NCI-H2227 (cell line): ENCODE results near the gene FBXO8.

Experiments
- DNase-seq: peaks from one replicate; lab custom pipeline; 2025; ENCODE audit not compliant: unreplicated experiment; lab: John Stamatoyannopoulos, UW

The FBXO8 gene

DNA sequence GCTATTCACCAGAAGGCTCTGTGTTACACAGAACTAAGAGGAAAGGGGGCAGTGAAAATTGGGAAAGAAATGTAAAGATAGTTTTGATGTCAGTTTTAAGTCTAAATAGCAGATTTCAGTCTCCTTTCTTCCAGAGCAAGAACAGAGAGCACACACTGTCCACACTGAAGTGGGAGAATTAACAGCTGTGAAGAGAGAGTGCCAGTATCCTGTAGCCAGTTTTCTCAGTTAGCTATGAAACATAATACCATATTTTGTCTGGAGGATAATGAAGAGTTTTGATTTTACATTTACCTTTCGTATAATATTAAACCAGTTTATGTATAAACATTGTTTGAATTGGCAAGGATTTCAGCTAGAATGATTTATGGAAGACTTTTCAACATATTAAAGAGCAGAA lies 35.1 kb downstream of the FBXO8 start:
- DNase-seq, result no peak

DNA sequence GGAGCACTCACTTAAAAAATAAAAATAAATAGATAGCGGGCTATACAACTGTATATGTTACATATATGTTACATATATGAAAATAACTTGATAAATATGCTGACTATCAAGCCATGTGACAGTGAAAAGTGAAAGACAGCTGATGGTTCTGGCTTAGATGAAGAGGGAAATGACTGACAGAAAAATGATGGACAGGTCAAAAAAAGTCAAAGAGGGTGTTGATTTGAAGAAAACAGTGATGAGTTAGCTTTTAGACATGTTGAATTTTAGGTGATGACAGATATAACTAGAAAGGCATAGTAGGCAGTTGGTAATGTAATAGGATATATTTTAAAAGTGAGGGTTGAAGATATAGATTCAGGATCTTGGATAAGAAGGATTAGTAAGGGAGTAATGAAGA lies 37.8 kb downstream of the FBXO8 start:
- DNase-seq, result no peak

GRCh38 chr4:174244441-174244840 lies 39.0 kb downstream of the FBXO8 start:
- DNase-seq, result no peak

GRCh38 chr4:174241162-174241561 lies 42.3 kb downstream of the FBXO8 start:
- no peak for DNase-seq

DNA sequence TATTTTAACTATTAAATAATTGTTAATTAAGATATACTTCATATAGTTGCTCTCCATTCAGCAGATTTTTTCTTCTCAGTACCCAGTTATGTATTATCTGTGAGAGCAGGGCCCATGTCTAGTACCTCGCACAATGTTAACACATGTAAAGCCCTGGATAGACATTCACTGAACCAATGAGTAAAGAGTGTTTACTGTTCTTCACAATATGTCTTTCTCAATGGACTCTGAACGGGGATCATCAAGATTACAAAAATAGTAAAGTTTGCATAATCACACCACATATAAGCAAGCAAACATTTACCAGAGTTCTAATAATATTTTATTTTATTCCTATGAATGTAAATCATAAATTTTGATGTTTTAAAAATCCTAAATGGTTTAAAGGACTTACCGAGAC lies 47.1 kb downstream of the FBXO8 start:
- no peak for DNase-seq

DNA sequence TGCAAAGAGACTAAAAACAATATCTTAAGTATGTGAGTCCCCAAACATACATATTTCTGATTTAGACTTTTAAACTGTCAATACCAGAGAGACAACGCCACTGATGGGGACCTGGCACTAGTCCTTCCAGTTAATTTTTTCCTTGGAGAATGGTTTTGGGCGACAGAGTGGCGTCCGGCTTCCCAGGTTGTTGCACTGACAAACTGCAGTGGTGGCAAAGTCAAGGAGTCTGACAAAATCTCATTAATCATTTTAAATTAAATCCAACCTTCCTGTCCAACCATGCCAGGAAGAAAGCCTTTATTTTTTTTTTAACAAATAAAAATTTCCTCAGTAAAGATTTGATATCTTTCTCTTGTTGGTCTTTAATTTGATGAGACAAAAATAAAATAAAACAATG lies 52.8 kb downstream of the FBXO8 start:
- DNase-seq, result no peak

GRCh38 chr4:174230148-174230547 lies 53.3 kb downstream of the FBXO8 start:
- no peak for DNase-seq

DNA sequence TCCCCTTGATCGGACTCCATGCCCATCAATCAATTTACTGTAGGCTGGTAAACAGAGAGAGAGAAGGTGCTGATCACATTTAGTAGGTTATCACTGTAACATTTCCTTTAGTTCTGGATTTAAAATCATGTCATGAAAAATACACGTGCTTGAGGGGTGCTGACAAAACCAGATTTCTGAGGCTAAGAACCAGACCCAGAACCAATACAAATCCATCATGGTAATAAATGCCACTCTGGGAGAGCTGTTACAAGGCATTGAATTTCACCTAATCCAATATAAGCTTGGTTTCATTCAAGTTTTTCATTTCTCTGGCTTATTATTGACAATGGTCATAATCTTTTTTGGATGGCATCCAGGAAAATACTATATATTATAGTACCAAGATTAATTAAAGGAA lies 54.5 kb downstream of the FBXO8 start:
- no peak for DNase-seq

GRCh38 chr4:174225349-174226049 lies 58.0 kb downstream of the FBXO8 start:
- no peak for DNase-seq

GRCh38 chr4:174224550-174224949 lies 58.9 kb downstream of the FBXO8 start:
- no peak for DNase-seq

- peak; percentile 20 for DNase-seq
Observed at GRCh38 chr4:174222266-174222872, 61.1 kb downstream of the FBXO8 start.

- DNase-seq, result no peak
Observed at GRCh38 chr4:174218127-174218790, 65.2 kb downstream of the FBXO8 start.

DNA sequence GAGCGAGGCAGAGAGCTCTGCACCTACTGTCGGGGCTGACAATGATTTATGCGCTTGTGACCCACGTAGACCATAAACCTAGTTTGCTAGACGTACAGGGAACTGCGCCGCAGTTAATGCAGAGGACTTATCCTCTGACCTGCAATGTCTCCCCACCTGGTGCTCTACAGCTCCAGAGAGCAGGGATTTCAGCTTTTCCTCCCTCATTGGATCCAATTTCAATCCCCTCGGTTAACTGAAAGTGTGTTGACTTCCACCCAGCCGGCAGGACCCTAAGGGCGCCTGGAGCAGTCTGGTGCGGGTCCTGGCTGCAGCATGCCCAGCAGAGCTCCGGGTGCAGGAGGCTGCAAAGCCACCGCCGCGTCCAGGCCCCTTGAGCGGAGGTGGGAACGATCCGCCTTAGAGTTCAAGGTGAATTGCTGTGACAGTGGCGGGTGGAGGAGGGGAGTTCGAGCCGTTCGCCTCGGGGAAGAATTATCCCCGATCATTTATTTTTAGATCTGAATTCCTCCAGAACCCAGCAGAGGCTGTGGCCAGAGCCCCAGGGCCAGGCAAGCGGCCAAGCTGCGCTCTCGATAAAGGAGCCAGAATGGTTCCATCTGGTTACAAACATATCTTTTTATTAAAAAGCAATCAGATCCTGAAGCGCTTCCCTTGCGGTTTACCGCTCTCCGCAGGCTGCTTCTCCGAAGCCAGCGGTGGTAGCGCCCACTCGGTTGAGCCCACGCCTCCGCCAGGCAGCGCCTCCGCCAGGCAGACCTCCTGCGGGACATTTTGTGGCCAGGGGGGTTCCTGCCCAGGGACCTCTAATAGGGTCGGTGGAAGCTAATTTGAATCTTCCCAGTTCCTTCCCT lies 66.0 kb downstream of the FBXO8 start:
- peak; percentile 21 for DNase-seq

DNA sequence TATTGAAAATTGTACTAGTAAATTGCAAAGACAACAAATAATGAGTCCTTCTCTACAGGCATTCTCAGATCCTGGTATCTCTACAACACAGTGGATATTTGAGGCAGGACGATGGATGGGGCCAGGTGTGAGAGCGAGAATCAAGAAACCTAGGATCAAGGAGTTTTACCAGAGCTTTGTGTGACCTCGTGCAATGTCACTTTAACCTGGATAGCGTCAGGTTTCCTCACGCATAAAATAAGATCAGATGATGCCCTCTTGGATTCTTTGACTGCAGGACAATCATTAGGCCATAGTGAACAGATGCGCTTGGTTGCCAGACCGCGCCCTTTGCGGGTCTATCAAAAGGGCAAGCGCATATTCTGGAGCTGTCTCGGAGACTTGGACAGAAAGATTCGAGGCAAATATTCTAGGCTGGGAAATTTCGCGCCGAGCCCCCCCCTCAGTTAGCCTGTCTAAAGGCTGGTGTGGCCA lies 66.6 kb downstream of the FBXO8 start:
- DNase-seq, result no peak

DNA sequence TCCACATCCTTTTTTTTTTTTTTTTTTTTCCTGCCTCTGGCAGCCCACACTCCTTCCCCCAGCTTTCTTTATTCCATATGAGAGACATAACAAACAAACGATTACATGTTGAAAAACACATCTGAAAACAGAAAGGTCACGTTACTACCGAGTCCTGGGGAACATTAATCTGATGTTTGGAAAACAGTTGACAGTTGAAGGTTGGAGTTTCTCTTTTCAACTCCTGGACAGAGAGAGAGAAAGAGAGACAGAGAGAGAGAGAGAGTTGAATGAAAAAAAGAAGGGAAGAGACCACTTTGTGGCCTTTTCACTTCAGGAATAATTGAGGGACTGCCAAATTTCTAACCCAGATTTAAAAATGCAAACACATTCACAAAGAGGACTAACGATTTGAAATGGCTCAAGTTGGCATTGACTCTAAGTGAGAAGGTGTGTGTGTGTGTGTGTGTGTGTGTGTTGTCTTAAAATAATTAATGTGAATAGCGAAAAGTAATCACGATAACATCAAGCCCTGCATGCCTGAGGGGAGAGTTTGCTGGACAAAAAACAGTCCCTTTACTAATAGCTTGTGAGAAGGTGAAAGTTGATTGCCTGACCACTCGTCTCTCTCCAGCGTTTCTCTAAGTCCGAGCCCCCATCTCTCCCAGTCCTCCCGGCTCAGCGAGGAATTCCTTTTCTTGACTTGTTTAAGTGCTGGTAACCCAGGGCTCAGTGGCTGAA lies 67.3 kb downstream of the FBXO8 start:
- DNase-seq, result no peak

GRCh38 chr4:174215057-174215456 lies 68.4 kb downstream of the FBXO8 start:
- no peak for DNase-seq

DNA sequence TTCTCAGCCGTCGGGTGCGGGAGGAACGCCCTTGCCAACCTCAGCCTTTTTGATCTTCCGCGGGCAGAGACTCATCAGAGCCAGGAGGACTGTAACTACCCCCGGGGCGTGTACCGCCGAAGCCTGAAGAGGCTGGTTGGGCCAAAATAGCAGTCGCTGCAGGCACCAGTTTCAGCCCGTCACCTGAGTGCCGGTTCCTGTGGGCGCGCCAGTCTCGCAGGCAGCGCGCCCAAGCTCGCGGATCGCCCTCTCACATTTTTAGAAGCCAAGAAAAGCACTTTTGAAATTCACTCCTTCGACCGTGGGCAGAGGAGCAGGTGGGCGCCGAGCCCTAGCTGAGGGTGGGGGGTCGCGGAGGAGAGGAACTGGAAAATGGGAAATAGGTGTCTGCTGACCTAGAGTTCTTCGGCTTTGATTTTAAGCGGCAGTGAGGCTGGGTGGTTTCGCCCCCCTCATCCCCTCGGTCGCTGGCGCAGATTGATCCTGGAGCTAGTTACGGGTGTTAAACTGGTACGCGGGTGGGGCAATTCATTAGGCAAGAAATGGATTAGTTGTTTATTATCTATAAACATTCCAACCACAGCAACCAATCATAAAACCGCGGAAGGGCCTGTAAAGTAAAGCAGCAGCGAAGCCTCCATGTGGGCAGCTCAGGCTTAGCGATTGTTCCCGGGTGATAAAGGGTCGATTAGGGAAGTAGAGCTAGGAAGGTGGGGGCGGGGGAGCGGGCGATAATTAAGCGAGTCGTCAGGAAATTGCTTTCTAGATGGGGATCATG lies 69.2 kb downstream of the FBXO8 start:
- no peak for DNase-seq

- DNase-seq, result no peak
Observed at GRCh38 chr4:174213731-174214100, 69.8 kb downstream of the FBXO8 start.

- DNase-seq, result no peak
Observed at GRCh38 chr4:174212061-174212460, 71.4 kb downstream of the FBXO8 start.

DNA sequence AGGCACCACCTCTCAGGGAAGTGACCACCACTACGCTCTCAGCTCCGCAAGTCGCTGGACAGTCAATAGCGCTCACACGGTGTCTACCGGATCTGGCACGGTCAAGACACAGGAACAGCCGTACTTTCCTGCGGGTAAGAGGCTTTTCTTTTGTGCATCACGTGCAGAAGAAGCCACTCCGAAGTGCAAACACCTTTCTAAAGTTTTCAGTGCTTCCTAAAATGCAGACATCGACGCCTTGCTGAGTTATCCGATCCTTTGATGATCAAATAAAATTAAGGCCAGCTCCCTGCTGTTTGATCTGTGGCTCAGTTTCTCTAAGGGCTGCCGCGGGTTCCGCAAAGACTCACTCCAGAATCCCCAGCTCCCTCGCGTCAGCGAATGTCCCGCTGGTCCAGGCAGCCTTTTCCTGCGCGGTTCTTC lies 71.8 kb downstream of the FBXO8 start:
- DNase-seq, result no peak
